CD4-positive, alpha-beta T cell treated with Interleukin-21 for 1 hour (primary cell): ENCODE data around the gene ACIN1.
A peak's percentile ranks its signal among the peaks of the same experiment; 100 is the strongest.

Experiments used
- DNase-seq: peaks from one replicate; pipeline ENCODE4 v3.0.0-alpha.2; 2020

Gene ACIN1

DNA sequence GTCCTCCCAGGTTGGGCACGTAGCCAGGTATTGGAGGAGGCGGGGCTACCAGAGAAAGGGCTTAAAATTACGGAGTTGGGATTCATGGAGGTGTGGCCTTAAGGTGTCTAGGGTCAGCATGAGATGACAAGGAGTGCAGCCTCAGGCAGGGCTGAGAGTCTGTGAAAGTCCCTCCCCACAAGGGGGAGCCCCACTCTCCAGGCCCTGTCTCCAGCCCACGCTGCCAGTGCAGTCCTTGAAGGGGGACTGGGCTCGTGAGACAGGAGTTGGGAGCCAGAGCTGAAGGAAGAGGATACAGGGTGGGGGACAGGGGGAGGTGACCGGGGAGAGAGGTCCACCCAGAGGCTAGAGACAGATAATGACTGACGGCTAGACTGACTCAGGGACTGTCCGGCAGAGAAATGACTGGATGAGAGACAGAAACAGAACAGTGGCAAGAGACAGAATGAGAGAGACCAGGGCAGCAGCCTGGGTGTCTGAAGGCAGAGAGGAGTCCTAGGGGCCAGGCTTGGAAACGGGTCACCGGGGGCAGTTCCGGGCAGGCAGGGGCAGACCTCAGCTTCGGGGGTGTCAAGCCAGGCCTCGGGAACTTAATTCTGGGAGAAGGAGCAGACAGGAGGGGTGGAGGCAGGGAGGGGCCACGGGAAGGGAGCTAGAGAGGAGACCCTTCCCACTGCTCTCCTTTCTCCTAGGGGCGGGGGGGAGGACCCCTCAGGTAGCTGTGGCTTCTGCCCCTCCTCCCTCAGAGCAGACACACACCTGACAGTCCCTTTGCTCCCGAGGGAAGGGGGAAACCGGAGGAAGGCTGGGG, 38.6 kb downstream of the ACIN1 start:
- peak; percentile 74 for DNase-seq

- DNase-seq = no peak
Observed at GRCh38 chr14:23055621-23056144, 39.3 kb downstream of the ACIN1 start.

GRCh38 chr14:23055147-23055550, 39.8 kb downstream of the ACIN1 start:
- DNase-seq = no peak

DNA sequence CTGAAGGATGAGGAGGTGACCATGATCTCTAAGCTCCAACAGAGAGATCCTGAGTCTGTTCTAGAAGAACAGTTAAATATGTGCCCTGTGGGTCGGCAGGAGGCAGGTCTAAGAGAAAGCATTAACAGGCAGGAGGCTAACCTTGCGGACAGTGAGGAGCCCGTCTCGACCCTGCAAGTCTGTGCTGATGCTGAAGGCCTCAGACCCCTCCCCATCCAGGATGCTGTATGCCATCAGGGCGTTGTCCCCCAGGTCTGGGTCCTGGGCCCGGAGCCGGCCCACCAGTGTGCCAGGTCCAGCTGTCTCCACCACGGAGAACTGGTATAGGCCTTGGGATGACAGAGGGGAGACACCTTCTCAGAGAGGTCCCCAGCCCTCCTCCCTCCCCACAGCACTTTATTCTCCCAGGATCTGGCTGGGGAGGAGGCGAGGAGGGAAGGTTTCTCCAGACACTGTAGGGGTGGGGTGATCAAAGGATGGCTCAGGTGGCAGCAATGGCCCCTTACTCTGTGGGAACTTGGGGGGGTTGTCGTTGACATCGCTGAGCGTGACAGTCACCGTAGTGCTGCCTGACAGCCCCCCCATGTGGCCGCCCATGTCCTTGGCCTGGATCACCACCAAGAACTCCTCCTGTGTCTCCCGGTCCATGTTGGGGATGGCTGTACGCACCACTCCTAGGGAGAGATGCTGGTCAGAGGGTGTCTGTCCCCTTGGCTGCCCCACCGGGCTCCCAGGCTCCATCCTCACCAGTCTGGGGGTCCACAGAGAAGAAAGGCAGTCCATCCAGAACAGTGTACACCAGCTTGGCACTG, 40.7 kb downstream of the ACIN1 start:
- DNase-seq = peak; percentile 12

GRCh38 chr14:23053426-23053825, 41.5 kb downstream of the ACIN1 start:
- no peak for DNase-seq

DNA sequence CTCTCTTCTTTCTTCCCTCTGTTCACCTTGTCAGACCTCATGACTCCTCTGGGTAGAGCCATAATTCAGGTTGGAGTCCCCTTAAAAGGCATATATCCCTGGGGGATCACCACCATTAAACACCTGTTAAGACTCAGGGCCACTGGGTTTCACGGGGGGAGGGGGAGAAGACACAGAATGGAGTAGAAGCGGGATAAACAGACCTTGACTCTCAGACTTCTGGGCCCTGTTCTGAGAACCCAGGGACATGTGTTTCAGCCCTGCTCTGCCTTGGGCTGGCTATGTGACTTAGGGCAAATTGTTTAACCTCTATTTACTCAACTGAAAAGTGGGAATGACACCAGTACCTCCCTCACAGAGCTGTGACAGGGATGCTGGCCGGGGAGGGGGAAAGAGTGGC, 42.3 kb downstream of the ACIN1 start:
- DNase-seq = no peak

- no peak for DNase-seq
Observed at GRCh38 chr14:23052182-23052623, 42.7 kb downstream of the ACIN1 start.

- DNase-seq = no peak
Observed at GRCh38 chr14:23051141-23052057, 43.5 kb downstream of the ACIN1 start.

- no peak for DNase-seq
Observed at GRCh38 chr14:23049011-23049410, 45.9 kb downstream of the ACIN1 start.

GRCh38 chr14:23047751-23048693, 46.9 kb downstream of the ACIN1 start:
- no peak for DNase-seq

DNA sequence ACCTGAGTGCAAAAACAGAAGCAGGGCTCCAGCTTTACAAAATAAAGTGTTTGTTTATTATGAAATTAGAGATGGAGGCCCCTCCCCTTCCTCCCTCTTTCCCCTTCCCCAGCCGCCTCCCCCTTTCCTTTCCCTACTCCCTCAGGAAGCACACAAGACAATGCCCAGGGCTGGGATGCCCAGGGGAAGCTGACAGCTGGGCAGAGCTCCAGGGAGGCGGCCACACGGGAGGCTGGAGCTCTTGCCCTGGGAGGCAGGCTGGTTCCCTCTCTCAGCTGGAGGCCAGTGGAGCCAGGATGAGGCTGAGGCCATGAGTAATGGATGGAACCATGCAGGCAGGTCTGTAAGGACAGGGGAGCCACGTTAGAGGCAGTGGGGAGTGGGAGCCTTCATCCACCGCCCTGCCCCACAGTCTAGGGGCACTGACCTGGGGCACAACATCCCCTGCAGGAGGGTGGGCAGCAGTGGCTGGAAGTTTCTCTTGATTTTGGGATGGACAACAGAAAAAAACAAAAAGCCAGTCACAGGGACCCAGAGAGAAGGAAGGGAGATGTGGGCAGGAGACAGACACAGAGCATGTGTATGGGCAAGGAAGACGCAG, 47.8 kb downstream of the ACIN1 start:
- no peak for DNase-seq

DNA sequence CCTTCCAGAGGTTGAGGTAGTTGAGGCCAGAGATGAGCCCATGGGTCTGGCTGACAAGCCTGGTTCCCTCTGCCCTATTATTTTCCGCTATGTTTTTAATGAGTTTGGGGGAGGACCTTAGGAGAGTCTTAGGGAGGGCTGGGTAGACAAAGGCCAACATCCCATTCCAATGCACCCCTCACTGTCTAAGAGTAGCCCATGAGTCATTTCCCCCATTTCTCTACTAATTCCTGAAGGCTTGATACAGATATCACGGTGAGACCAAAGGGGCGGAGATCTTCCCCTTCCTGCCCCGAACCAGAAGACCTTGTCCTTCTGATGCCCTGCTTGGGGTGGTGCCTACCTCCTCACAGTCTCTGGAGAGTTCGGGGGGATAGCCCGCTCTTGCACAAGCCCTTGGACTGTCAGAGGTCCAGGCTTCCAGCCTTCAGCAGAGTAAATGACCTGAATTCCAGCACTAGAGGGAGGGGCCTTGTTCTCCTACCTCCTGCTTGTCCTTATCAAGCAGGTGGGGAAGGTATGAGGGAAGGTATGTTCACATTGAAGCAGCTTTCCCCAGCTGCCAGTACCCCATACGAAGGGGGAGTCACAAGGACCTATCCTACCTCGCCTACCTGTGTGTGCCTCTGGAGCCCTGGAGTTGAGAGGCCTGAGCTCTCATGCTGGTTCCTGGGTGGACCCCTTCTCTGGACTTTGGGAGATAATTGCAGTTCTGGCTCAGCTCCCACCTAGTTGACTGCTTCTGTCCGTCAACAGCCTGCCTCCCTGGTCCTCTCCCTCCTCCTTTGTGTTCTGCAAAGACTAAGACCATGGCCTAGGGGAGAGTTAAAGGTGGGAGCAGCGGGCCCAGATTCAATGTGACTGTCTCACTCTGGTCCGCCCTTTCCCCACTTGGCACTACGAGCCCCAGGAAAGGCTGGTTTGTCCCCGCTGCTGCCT, 49.2 kb downstream of the ACIN1 start:
- no peak for DNase-seq

DNA sequence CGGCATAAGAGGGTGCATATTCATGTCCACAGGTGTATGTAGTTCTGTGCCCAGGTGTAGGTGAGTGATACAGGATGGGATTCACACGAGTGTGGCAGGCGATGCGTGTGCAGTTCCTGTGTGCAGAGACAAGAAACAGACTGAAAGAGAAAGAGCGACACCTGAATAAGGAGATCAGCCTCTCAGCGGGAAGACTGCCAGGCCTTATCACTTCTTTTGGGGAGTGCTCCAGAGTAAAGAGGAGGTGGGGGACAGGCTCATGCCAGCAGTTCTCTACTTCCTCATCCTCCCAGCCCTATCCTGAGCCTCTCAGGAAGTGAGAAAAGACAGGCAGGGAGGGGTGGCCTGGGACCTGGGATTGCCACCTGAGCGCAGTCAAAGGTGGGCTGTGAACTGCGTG, 50.1 kb downstream of the ACIN1 start:
- DNase-seq = no peak

- DNase-seq = no peak
Observed at GRCh38 chr14:23043754-23044153, 51.2 kb downstream of the ACIN1 start.

- DNase-seq = no peak
Observed at GRCh38 chr14:23043145-23043544, 51.8 kb downstream of the ACIN1 start.

DNA sequence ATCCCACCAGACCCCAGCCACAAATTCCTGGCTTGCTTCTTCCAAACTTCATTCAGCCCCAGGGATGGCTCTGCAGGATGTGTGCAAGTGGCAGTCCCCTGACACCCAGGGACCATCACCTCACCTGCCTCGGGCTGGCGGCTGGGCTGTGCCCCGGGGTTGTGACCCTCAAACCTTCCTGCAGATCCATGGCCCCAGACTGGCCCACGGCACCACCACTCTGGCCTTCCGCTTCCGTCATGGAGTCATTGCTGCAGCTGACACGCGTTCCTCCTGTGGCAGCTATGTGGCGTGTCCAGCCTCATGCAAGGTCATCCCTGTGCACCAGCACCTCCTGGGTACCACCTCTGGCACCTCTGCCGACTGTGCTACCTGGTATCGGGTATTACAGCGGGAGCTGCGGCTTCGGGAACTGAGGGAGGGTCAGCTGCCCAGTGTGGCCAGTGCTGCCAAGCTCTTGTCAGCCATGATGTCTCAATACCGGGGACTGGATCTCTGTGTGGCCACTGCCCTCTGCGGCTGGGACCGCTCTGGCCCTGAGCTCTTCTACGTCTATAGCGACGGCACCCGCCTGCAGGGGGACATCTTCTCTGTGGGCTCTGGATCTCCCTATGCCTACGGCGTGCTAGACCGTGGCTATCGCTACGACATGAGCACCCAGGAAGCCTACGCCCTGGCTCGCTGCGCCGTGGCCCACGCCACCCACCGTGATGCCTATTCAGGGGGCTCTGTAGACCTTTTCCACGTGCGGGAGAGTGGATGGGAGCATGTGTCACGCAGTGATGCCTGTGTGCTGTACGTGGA, 52.6 kb downstream of the ACIN1 start, which contains the start of gene PSMB11:
Gene PSMB11 (plus strand): TSS at position 51 of the 804 bp plus-strand sequence. CDS start 14 bp downstream, at position 65.
- no peak for DNase-seq

- no peak for DNase-seq
Observed at GRCh38 chr14:23041729-23042128, 53.2 kb downstream of the ACIN1 start.

DNA sequence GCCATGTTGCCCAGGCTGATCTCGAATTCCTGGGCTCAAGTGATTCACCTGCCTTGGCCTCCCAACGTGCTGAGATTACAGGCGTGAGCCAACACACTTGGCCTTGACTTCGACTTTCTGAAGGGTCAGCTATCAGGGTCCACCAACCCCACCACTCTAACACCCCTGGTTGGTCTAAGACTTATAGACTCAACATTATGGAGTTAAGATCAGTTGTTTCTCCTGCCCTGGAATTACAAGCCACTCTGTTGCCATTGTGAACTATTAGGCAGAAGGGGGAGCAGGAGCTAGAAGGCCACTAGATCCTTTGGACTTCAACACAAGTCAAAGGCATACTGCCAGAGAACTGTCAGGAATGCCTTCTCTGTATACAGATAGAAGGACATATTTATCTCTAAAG, 54.8 kb downstream of the ACIN1 start:
- no peak for DNase-seq
